HepG2 (cell line): ENCODE data around the gene MIX23. TPM values are rescaled to one million over a fixed set of nuclear protein-coding genes. Genes with fewer than 3 reads are reported as not detected.
A peak's percentile ranks its signal among the peaks of the same experiment; 100 is the strongest.

ENCODE experiments used
- CAMTA2 ChIP-seq: sonication (generic); formaldehyde crosslinking; IDR thresholded peaks from 2 replicates; pipeline ENCODE4 v1.4.0; 2020; ENCODE audit warnings: mild to moderate bottlenecking, missing genetic modification reagents, borderline replicate concordance
- CCAR2 ChIP-seq: fragments of 200-400 bp; formaldehyde crosslinking; optimal IDR thresholded peaks from 2 replicates; pipeline ENCODE3; 2018; ENCODE audit warnings: low read depth, mild to moderate bottlenecking, low read length, moderate library complexity
- CEBPG ChIP-seq: IDR thresholded peaks from 2 replicates; pipeline ENCODE4 v1.6.1; 2016
- EEA1 ChIP-seq: sonication (generic); formaldehyde crosslinking; IDR thresholded peaks from 2 replicates; pipeline ENCODE4 v1.5.1; 2020; ENCODE audit warnings: mild to moderate bottlenecking, missing genetic modification reagents, borderline replicate concordance
- ETV6 ChIP-seq: sonication (generic); formaldehyde crosslinking; conservative IDR thresholded peaks from 2 replicates; pipeline ENCODE4 v1.4.0; 2020; ENCODE audit warnings: missing genetic modification reagents
- HDAC6 ChIP-seq: fragments of 200-600 bp; sonication (generic); IDR thresholded peaks from 2 replicates; pipeline ENCODE4 v1.7.0; 2017; ENCODE audit warnings: mild to moderate bottlenecking, antibody characterized with exemption, low read length, low read depth
- MED13 ChIP-seq: sonication (generic); formaldehyde crosslinking; IDR thresholded peaks from 2 replicates; pipeline ENCODE4 v1.5.0; 2020; ENCODE audit warnings: missing genetic modification reagents
- MLLT10 ChIP-seq: sonication (generic); formaldehyde crosslinking; IDR thresholded peaks from 2 replicates; pipeline ENCODE4 v1.4.0; 2020; ENCODE audit warnings: missing genetic modification reagents
- MXI1 ChIP-seq: IDR thresholded peaks from 3 replicates; pipeline ENCODE4 v1.6.1; 2012; ENCODE audit warnings: low read depth, low read length, inconsistent platforms, borderline replicate concordance
- NFE2L2 ChIP-seq: fragments of 150-350 bp; IDR thresholded peaks from 2 replicates; pipeline ENCODE4 v1.6.1; 2014; ENCODE audit warnings: low read length
- RBFOX2 ChIP-seq: fragments of 200-400 bp; formaldehyde crosslinking; IDR thresholded peaks from 2 replicates; pipeline ENCODE4 v1.6.1; 2017; ENCODE audit warnings: low read depth, mild to moderate bottlenecking, low read length
- SIN3A ChIP-seq: IDR thresholded peaks from 2 replicates; pipeline ENCODE4 v1.6.1; 2011; ENCODE audit warnings: low read depth, mild to moderate bottlenecking, control low read depth, low read length, borderline replicate concordance
- ZBTB42 ChIP-seq: sonication (generic); formaldehyde crosslinking; IDR thresholded peaks from 2 replicates; pipeline ENCODE4 v1.5.0; 2020; ENCODE audit warnings: mild to moderate bottlenecking, missing genetic modification reagents
- ZNF10 ChIP-seq: sonication (generic); formaldehyde crosslinking; IDR thresholded peaks from 2 replicates; pipeline ENCODE4 v1.4.0; 2020; ENCODE audit warnings: mild to moderate bottlenecking, low read depth, missing genetic modification reagents, borderline replicate concordance
- ZNF142 ChIP-seq: sonication (generic); formaldehyde crosslinking; IDR thresholded peaks from 2 replicates; pipeline ENCODE4 v1.4.0; 2020; ENCODE audit warnings: missing genetic modification reagents
- ZNF264 ChIP-seq: sonication (generic); formaldehyde crosslinking; IDR thresholded peaks from 2 replicates; pipeline ENCODE4 v1.4.0; 2020; ENCODE audit warnings: missing genetic modification reagents
- ZNF296 ChIP-seq: sonication (generic); formaldehyde crosslinking; conservative IDR thresholded peaks from 2 replicates; pipeline ENCODE4 v1.5.0; 2020; ENCODE audit warnings: mild to moderate bottlenecking, missing genetic modification reagents
- ZNF33A ChIP-seq: sonication (generic); formaldehyde crosslinking; IDR thresholded peaks from 2 replicates; pipeline ENCODE4 v1.5.1; 2020; ENCODE audit warnings: missing genetic modification reagents, mild to moderate bottlenecking, moderate library complexity, borderline replicate concordance
- ZNF780A ChIP-seq: sonication (generic); formaldehyde crosslinking; IDR thresholded peaks from 2 replicates; pipeline ENCODE4 v1.8.0; 2022; ENCODE audit warnings: mild to moderate bottlenecking, missing genetic modification reagents, moderate library complexity
- ZNF883 ChIP-seq: sonication (generic); formaldehyde crosslinking; IDR thresholded peaks from 2 replicates; pipeline ENCODE4 v1.5.1; 2020; ENCODE audit warnings: mild to moderate bottlenecking, missing genetic modification reagents; ENCODE audit errors: not compliant biosample characterization
- polyA plus RNA-seq, 8 experiments: library from polyadenylated mRNA; depleted of rRNA in 3 of 8; stranded (reverse) in 7 of 8; unstranded in 1 of 8; fragments of >200 nt; fragmentation: Illumina TruSeq in 4 of 8; extraction: Trizol in 4 of 8; gene quantifications; 2 replicates each; pipeline versions ENCODE4 v1.2.1 to v1.2.3, GENCODE V29; 2011 to 2016; ENCODE audit warnings: low read depth in 4 of 8, missing spikeins in 1 of 8, mixed read lengths in 1 of 8; ENCODE audit not compliant: insufficient read depth in 1 of 8
- total RNA-seq, 5 experiments: library from RNA; depleted of rRNA; stranded (reverse); fragments of >200 nt; fragmentation: Illumina TruSeq; extraction: Trizol; gene quantifications; 2 replicates each; pipeline ENCODE4 v1.2.3, GENCODE V29; 2016; ENCODE audit warnings: low read depth in 1 of 5
- TF ChIP-seq, protein P1 (sequence below): sonication (generic); formaldehyde crosslinking; IDR thresholded peaks from 2 replicates; pipeline ENCODE4 v1.4.0; 2020; ENCODE audit warnings: missing genetic modification reagents, low read depth, mild to moderate bottlenecking, borderline replicate concordance
- TF ChIP-seq, protein P2 (sequence below): sonication (generic); formaldehyde crosslinking; IDR thresholded peaks from 2 replicates; pipeline ENCODE4 v1.4.0; 2020; ENCODE audit warnings: missing genetic modification reagents

MIX23 gene
- total and polyA plus RNA-seq, 2 of the 13 experiments (the other 11 are each of a cell fraction or from before 2014, with no cell fraction given) = 20.0 to 152 TPM

DNA sequence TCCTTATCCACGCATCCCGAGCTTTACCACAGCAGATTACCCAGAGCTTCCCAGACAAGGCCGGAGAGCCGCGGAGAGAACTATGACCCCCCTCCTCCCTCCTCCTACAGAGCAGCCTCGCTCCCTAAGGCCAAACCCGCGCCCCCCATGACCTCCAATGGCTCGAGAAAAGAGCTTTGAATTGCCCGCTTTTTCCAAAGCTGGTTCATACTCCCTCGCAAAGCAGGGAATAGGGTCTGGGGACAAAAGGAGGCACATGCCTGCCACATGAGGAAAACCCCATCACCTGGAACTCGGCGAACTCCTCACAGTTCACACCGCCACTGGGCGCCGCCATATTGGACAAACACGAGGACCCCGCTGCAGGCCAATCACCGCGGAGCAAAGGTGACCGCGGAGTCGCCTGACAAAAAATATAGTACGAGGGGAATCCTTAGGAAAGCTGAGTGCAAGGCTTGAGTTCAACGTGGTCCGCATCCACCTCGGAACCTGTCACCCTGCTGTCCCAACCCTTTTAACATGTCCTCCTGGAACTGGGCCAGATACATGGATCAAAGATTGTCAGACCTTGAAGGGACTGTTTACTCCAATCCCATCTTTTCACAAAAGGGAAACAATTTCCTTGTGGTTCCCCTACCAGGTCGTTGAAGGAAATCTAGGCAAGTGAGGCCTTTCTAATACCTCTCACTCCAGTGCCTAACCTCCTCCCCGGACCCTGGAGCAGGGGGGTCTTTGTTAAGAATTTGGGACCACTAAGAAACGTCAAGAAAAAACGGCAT lies at the start of gene MIX23 (continued):
- TF ChIP-seq ZNF10 = no peak
- 0 out of 2 replicates have a peak, but pooled peaks have one; percentile 53 for TF ChIP-seq RBFOX2
- TF ChIP-seq, protein P1, sequence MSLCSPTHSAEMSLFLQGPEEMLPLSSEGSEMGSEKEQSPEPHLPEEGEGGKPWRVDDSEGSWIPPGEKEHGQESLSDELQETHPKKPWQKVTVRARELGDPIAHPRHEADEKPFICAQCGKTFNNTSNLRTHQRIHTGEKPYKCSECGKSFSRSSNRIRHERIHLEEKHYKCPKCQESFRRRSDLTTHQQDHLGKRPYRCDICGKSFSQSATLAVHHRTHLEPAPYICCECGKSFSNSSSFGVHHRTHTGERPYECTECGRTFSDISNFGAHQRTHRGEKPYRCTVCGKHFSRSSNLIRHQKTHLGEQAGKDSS (CRISPR knock-in tag) = peak; percentile 81; the same call in 1 of the 2 replicates
- no peak for TF ChIP-seq ZNF780A (CRISPR knock-in tag)
- TF ChIP-seq, protein P2, sequence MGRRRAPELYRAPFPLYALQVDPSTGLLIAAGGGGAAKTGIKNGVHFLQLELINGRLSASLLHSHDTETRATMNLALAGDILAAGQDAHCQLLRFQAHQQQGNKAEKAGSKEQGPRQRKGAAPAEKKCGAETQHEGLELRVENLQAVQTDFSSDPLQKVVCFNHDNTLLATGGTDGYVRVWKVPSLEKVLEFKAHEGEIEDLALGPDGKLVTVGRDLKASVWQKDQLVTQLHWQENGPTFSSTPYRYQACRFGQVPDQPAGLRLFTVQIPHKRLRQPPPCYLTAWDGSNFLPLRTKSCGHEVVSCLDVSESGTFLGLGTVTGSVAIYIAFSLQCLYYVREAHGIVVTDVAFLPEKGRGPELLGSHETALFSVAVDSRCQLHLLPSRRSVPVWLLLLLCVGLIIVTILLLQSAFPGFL (CRISPR knock-in tag) = no peak
- TF ChIP-seq CCAR2 = no peak
- TF ChIP-seq MED13 (CRISPR knock-in tag) = no peak
- TF ChIP-seq ZNF296 (CRISPR knock-in tag) = no peak
- no peak for TF ChIP-seq ZNF264 (CRISPR knock-in tag)
- no peak for TF ChIP-seq ETV6 (CRISPR knock-in tag)
- no peak for TF ChIP-seq CAMTA2 (CRISPR knock-in tag)
- TF ChIP-seq ZNF142 = no peak; the same call in 1 of the 2 replicates
- TF ChIP-seq MXI1 = peak; percentile 91; the same call in 1 of the 3 replicates
- peak; percentile 66; the same call in 1 of the 2 replicates for TF ChIP-seq SIN3A
- peak; percentile 54 for TF ChIP-seq ZNF883 (CRISPR knock-in tag)
- no peak for TF ChIP-seq EEA1
- TF ChIP-seq MLLT10 = no peak
- TF ChIP-seq CEBPG = no peak
- no peak for TF ChIP-seq ZBTB42 (CRISPR knock-in tag)
- TF ChIP-seq HDAC6 = no peak
- no peak for TF ChIP-seq NFE2L2
- no peak for TF ChIP-seq ZNF33A
